SU-DHL-6 (cell line): Measurements from ENCODE around the gene CAP2.

Source experiments
- H2AFZ ChIP-seq: fragments of 200-600 bp; sonication (generic); 2 replicates; pipeline ENCODE4 v1.6.1; 2014; ENCODE audit warnings: low read depth, mild to moderate bottlenecking, moderate library complexity, mixed read lengths, antibody characterized with exemption, low read length; ENCODE audit not compliant: severe bottlenecking
- H3F3A ChIP-seq: fragments of 200-600 bp; shearing (Covaris generic); 2 replicates; pipeline ENCODE4 v1.6.0; 2016; ENCODE audit warnings: antibody characterized with exemption, mild to moderate bottlenecking; ENCODE audit not compliant: insufficient read depth
- H3K27ac ChIP-seq: fragments of 200-600 bp; sonication (generic); 2 replicates; pipeline ENCODE4 v1.5.1; 2016; ENCODE audit warnings: low read depth, mild to moderate bottlenecking, low read length, moderate library complexity, mixed read lengths
- H3K27me3 ChIP-seq: fragments of 200-600 bp; sonication (generic), shearing (Covaris generic); 2 replicates; pipeline ENCODE4 v1.6.0; 2014; ENCODE audit warnings: mild to moderate bottlenecking, low read length
- H3K36me3 ChIP-seq: fragments of 200-600 bp; sonication (generic); 2 replicates; pipeline ENCODE4 v1.6.1; 2014; ENCODE audit warnings: mild to moderate bottlenecking, low read length, mixed read lengths
- H3K4me2 ChIP-seq: fragments of 300-600, 200-600 bp; shearing (Covaris generic), sonication (generic); 2 replicates; pipeline ENCODE4 v1.6.0; 2014; ENCODE audit warnings: low read length, low read depth, mild to moderate bottlenecking; ENCODE audit not compliant: poor library complexity, severe bottlenecking
- H3K4me3 ChIP-seq: fragments of 200-600 bp; sonication (generic); 2 replicates; pipeline ENCODE4 v1.5.1; 2014; ENCODE audit warnings: antibody characterized with exemption, low read length, mild to moderate bottlenecking, mixed read lengths; ENCODE audit not compliant: insufficient read depth, poor library complexity, severe bottlenecking
- H3K79me2 ChIP-seq: fragments of 200-600 bp; sonication (generic); 2 replicates; pipeline ENCODE4 v1.6.1; 2014; ENCODE audit warnings: mild to moderate bottlenecking, low read length, moderate library complexity; ENCODE audit not compliant: insufficient read depth
- H3K9ac ChIP-seq: fragments of 200-600 bp; sonication (generic); 2 replicates; pipeline ENCODE4 v1.7.0; 2014; ENCODE audit warnings: mild to moderate bottlenecking, low read length
- H3K9me2 ChIP-seq: fragments of 200-600 bp; sonication (generic); replicated peaks from 2 replicates; pipeline ENCODE4 v1.6.1; 2014; ENCODE audit warnings: low read length; ENCODE audit not compliant: insufficient read depth
- H3K9me3 ChIP-seq: fragments of 200-600 bp; sonication (generic); 2 replicates; pipeline ENCODE4 v1.6.1; 2014; ENCODE audit warnings: low read length, mixed read lengths; ENCODE audit not compliant: insufficient read depth
- H4K20me1 ChIP-seq: fragments of 200-600 bp; sonication (generic); 2 replicates; pipeline ENCODE4 v1.6.1; 2014; ENCODE audit warnings: low read depth, mild to moderate bottlenecking, antibody characterized with exemption, low read length, moderate library complexity, mixed read lengths
- CTCF ChIP-seq: fragments of 200-600 bp; sonication (generic); IDR thresholded peaks from one replicate; pipeline ENCODE4 v1.5.1; 2017; ENCODE audit warnings: antibody characterized with exemption, mild to moderate bottlenecking, low read length, moderate library complexity; ENCODE audit not compliant: insufficient read depth, poor library complexity, severe bottlenecking
- EZH2phosphoT487 ChIP-seq: fragments of 200-600 bp; sonication (generic), shearing (Covaris generic); conservative IDR thresholded peaks from 2 replicates; pipeline ENCODE4 v1.6.1; 2018; ENCODE audit warnings: mild to moderate bottlenecking, antibody characterized with exemption, low read length, moderate library complexity, mixed read lengths

CAP2 gene

DNA sequence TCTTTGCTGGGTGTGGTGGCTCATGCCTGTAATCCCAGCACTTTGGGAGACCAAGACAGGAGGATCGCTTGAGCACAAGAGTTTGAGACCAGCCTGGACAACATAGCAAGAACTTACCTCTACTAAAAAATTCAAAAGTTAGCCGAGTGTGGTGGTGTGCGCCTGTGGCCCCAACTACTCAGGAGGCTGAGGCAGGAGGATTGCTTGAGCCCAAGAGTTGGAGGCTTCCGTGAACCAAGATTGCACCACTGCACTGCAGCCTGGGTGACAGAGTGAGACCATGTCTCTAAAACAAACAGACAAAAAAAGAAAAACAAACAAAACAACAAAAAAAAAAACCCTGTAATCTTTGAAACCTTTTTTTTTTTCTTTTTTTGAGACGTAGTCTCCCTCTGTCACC lies 67.5 kb downstream of the CAP2 start:
- no peak for TF ChIP-seq EZH2phosphoT487
- no peak for TF ChIP-seq CTCF
- no peak overlapping the region for H3K27ac ChIP-seq

GRCh38 chr6:17466147-17466546 lies 72.8 kb downstream of the CAP2 start:
- Histone ChIP-seq H2AFZ (no peak overlapping the region), H3K27ac (no peak overlapping the region), H3K36me3 (no peaks in the 10 kb centered on the region), H3K9me3 (no peaks in the 10 kb centered on the region), H3K4me2 (no peak overlapping the region), H3K27me3 (no peaks in the 10 kb centered on the region), H3F3A (no peaks in the 10 kb centered on the region), H3K79me2 (no peaks in the 10 kb centered on the region), H3K9me2 (no peaks in the 10 kb centered on the region), H4K20me1 (no peaks in the 10 kb centered on the region), H3K4me3 (no peak overlapping the region), H3K9ac (no peak overlapping the region)
- no peak for TF ChIP-seq EZH2phosphoT487
- no peak for TF ChIP-seq CTCF

More for the DNA sequence above, 67.5 kb downstream of the CAP2 start:
- no peaks in the 10 kb centered on the region for H3K36me3 ChIP-seq
- H3F3A ChIP-seq = no peaks in the 10 kb centered on the region
- no peaks in the 10 kb centered on the region for H3K79me2 ChIP-seq
- no peak overlapping the region for H3K9ac ChIP-seq
- no peak overlapping the region for H3K4me3 ChIP-seq
- no peak overlapping the region for H2AFZ ChIP-seq
- no peak overlapping the region for H3K4me2 ChIP-seq
- H3K9me3 ChIP-seq = no peaks in the 10 kb centered on the region
- H4K20me1 ChIP-seq = no peaks in the 10 kb centered on the region
- H3K27me3 ChIP-seq = no peaks in the 10 kb centered on the region; the same call in 1 of the 2 replicates
- no peaks in the 10 kb centered on the region for H3K9me2 ChIP-seq

DNA sequence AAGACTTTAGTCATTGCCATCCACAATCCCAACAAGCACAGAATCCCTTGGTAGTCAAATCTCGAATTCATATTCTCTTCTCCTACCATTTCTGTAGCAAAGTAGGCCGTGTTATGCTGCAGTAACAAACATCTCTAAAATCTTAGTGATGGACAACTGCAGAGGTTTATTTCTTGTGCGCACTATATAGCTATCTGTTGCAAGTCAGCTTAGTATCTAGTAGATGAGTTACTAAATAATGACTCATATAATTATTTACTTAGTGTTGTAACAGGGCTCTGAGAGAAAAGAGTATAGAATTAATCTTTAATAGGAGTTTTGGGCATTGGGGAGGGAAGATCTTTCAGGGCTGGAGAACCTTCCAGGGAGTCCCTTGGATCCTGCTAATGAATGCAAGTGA lies 73.3 kb downstream of the CAP2 start:
- Histone ChIP-seq H4K20me1 (no peaks in the 10 kb centered on the region), H3K27me3 (no peaks in the 10 kb centered on the region), H3K79me2 (no peaks in the 10 kb centered on the region), H3K9ac (no peak overlapping the region), H3K9me3 (no peaks in the 10 kb centered on the region), H3F3A (no peaks in the 10 kb centered on the region), H3K27ac (no peak overlapping the region), H3K4me3 (no peak overlapping the region), H3K4me2 (no peak overlapping the region), H2AFZ (no peak overlapping the region), H3K9me2 (no peaks in the 10 kb centered on the region), H3K36me3 (no peaks in the 10 kb centered on the region)
- TF ChIP-seq EZH2phosphoT487 = no peak

DNA sequence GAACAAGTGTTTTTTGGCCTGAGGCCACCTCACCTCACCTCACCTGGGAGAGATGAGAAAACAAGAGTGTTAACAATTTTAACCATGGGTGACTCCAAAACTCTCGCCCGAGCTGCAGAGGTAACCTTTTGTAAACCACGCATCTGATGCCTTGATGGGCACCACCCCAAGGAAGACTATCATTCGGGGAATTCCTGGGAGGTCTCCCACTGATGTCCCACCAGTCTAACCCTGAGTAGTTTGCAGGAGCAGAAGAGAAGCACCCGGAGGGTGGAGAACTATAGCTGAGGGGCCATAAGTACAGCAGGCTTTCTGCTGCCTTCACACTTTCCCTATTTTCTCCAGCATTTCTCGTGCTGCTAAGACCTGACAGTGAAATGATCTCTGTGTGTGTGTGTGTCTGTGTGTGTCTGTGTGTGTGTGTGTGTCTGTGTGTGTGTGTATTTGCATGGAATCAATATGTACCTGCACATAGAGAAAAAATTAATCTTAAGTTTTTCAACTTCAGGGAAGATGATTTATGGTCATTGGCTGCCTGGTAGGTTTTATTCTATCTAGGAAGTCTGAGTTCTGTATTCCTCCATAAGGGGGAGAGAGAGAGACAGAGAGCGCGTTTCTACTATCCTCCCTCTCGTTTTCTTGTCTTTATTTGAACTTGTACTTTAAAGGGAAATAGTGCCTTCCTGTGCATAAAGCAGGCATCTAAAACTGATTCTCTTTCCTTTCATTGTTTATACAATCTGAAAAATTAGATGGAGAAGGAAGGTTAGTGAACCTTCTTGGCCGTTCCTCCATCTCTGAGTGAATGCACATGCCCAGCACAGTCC lies 75.8 kb downstream of the CAP2 start:
- Histone ChIP-seq H4K20me1 (no peaks in the 10 kb centered on the region), H3K9me2 (no peaks in the 10 kb centered on the region), H3K9me3 (no peaks in the 10 kb centered on the region), H3K9ac (no peak overlapping the region), H3K4me2 (no peak overlapping the region), H2AFZ (no peak overlapping the region), H3K36me3 (no peaks in the 10 kb centered on the region), H3F3A (no peaks in the 10 kb centered on the region), H3K4me3 (no peak overlapping the region), H3K79me2 (no peaks in the 10 kb centered on the region), H3K27ac (no peak overlapping the region), H3K27me3 (no peaks in the 10 kb centered on the region)
- TF ChIP-seq EZH2phosphoT487 = no peak
- no peak for TF ChIP-seq CTCF
